WERI-Rb-1 (cell line): ENCODE results near the gene SLC41A3.

Experiments
- DNase-seq: peaks from one replicate; pipeline ENCODE4 v3.0.0-alpha.2; 2020
- H3K27ac ChIP-seq: fragments of 250-450 bp; sonication (Bioruptor Pico); 2 replicates; pipeline ENCODE4 v1.5.1; 2020; ENCODE audit warnings: mild to moderate bottlenecking, moderate library complexity
- H3K27me3 ChIP-seq: fragments of 250-450 bp; sonication (Bioruptor Pico); 2 replicates; pipeline ENCODE4 v1.5.1; 2021; ENCODE audit warnings: mild to moderate bottlenecking, low read depth, moderate library complexity; ENCODE audit not compliant: insufficient read depth, severe bottlenecking
- H3K36me3 ChIP-seq: fragments of 250-450 bp; sonication (Bioruptor Pico); 2 replicates; pipeline ENCODE4 v1.5.1; 2020; ENCODE audit warnings: mild to moderate bottlenecking, moderate library complexity
- H3K4me3 ChIP-seq: 2 replicates; pipeline ENCODE4 v1.5.1; 2011; ENCODE audit warnings: low read depth, mild to moderate bottlenecking, control low read depth, low read length
- H3K9me3 ChIP-seq: fragments of 250-450 bp; sonication (Bioruptor Pico); 2 replicates; pipeline ENCODE4 v1.5.1; 2021; ENCODE audit warnings: mild to moderate bottlenecking, moderate library complexity; ENCODE audit not compliant: severe bottlenecking
- TF ChIP-seq, protein P1 (sequence below): IDR thresholded peaks from 2 replicates; pipeline ENCODE4 v1.5.1; 2011; ENCODE audit warnings: low read depth, mild to moderate bottlenecking, control low read depth, inconsistent platforms, low read length

Gene SLC41A3

DNA sequence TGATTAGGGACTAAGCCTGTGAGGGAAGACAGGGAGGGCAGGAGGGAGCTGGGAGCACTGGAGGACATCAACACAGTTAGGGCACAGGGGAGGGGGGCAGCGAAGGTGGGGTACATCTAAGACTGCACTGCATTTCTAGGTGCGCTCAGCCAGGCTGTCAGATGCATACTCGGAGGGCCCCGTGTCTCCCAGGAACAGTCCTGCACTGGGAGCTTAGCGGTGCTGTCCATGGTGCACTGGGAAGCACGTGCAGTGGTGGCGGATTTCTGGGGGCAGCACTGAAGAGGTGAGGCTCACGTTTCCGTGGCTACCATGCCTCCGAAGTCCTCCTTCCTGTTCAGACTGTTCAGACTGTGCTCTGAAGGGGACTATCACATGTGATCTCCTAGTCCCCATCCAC, 60.5 kb downstream of the SLC41A3 start:
- DNase-seq = peak; percentile 29
- H3K36me3 ChIP-seq = peaks cover 13% of the 10 kb centered on the region
- H3K27ac ChIP-seq = peak overlapping the region; percentile 91
- H3K4me3 ChIP-seq = peak overlapping the region; percentile 23
- TF ChIP-seq, protein P1, sequence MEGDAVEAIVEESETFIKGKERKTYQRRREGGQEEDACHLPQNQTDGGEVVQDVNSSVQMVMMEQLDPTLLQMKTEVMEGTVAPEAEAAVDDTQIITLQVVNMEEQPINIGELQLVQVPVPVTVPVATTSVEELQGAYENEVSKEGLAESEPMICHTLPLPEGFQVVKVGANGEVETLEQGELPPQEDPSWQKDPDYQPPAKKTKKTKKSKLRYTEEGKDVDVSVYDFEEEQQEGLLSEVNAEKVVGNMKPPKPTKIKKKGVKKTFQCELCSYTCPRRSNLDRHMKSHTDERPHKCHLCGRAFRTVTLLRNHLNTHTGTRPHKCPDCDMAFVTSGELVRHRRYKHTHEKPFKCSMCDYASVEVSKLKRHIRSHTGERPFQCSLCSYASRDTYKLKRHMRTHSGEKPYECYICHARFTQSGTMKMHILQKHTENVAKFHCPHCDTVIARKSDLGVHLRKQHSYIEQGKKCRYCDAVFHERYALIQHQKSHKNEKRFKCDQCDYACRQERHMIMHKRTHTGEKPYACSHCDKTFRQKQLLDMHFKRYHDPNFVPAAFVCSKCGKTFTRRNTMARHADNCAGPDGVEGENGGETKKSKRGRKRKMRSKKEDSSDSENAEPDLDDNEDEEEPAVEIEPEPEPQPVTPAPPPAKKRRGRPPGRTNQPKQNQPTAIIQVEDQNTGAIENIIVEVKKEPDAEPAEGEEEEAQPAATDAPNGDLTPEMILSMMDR = no peak
- H3K27me3 ChIP-seq = no peaks in the 10 kb centered on the region
- peaks cover 6% of the 10 kb centered on the region for H3K9me3 ChIP-seq

- H3K27ac ChIP-seq = peak overlapping the region; percentile 91
- H3K27me3 ChIP-seq = no peaks in the 10 kb centered on the region
- peaks cover 13% of the 10 kb centered on the region for H3K36me3 ChIP-seq
- H3K9me3 ChIP-seq = peaks cover under 1% of the 10 kb centered on the region
- TF ChIP-seq, protein P1 = no peak
- DNase-seq = peak; percentile 94
- peak overlapping the region; percentile 23 for H3K4me3 ChIP-seq
These were observed 61.1 kb downstream of the SLC41A3 start for GRCh38 chr3:126022741-126023359.

DNA sequence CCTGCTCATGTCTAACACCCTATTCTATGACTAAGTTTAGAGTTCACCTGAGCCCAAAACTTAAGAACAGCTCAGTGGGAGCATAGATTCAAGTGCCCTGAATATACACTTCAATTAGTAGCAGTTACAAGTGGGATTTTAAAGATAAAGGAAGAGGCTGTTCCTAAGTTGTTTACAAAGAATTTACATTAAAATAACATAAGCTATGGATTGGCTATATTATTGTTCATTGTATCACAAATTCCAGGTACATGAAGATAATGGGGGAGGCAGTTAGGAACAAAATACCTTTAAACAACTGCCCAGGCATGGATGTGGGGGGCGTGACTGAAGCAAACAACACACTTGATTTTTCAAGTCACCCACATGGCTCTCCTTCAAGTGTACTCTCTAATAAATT, 62.2 kb downstream of the SLC41A3 start:
- Histone ChIP-seq H3K36me3 (peaks cover 13% of the 10 kb centered on the region), H3K27ac (peak overlapping the region; percentile 91), H3K4me3 (no peak overlapping the region), H3K27me3 (no peaks in the 10 kb centered on the region), H3K9me3 (no peaks in the 10 kb centered on the region)
- TF ChIP-seq, protein P1 = no peak
- DNase-seq = no peak

DNA sequence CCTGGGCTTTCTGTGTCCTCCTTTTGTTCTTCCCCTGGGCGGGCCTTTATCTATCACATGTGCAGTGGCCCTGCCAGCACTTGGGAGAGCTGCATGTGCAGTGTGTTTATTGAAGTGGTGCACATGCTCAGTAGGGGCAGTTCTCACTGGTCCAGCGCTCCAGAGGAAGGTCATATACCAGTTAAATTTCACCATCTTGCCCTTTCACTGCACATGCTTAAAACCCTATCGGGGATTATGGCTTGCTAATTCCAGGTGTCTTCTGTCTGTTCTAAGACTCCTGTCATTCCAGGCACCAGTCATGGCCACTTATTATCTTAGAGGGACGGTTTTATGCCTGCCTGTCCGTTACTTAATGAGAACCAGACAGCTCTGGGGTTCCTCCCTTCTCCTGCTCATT, 62.7 kb downstream of the SLC41A3 start:
- H3K36me3 ChIP-seq = peaks cover 13% of the 10 kb centered on the region
- peak; percentile 45 for DNase-seq
- no peaks in the 10 kb centered on the region for H3K9me3 ChIP-seq
- no peak overlapping the region for H3K4me3 ChIP-seq
- TF ChIP-seq, protein P1 = no peak
- no peaks in the 10 kb centered on the region for H3K27me3 ChIP-seq
- peak overlapping the region; percentile 91 for H3K27ac ChIP-seq

DNA sequence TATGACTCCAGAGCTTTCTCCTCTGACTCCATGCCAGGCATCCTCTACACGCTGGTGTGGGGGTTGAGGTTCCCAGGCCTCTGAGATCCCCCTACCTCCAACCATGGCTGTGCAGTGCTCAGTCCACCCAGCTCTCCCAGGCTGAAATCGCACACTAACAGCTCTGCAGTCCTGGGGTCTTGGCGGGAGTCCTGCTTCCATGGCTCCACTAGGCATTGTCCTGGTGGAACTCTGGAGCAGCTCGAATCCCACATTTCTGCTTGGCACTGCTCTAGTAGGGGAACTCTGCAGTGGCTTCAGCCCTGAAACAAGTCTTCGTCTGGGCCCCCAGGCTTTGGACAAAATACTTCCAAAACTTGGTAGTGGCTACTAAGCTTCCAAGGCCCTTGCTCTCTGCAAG, 64.2 kb downstream of the SLC41A3 start:
- Histone ChIP-seq H3K36me3 (peaks cover 1% of the 10 kb centered on the region), H3K4me3 (no peak overlapping the region), H3K27me3 (no peaks in the 10 kb centered on the region), H3K9me3 (no peaks in the 10 kb centered on the region), H3K27ac (peak overlapping the region; percentile 91)
- DNase-seq = no peak
- TF ChIP-seq, protein P1 = no peak

DNA sequence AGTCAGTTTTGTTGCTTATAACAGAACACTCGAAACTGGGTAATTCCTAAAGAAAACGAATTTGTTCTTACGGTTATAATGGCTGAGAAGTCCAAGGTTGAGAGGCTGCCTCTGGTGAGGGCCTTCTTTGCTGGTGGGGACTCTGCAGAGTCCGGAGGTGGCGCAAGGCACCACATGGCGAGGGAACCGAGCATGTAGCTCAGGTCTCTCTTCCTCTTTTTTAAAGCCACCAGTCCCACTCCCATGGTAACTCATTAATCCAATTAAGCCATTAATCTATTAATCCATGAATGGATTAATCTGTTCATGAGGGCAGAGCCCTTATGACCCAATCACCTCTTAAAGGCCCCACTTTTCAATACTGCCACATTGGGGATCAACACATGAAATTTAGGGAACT, 64.9 kb downstream of the SLC41A3 start:
- Histone ChIP-seq H3K27me3 (no peaks in the 10 kb centered on the region), H3K4me3 (no peak overlapping the region), H3K9me3 (no peaks in the 10 kb centered on the region), H3K27ac (no peak overlapping the region), H3K36me3 (no peaks in the 10 kb centered on the region; the same call in 1 of the 2 replicates)
- no peak for DNase-seq
- TF ChIP-seq, protein P1 = no peak
